A549 (cell line): ENCODE data around the gene CD79A. TPM values are rescaled to one million over a fixed set of nuclear protein-coding genes. Genes with fewer than 3 reads are reported as not detected.

Source experiments
- ATAC-seq, 2 experiments: fragments of 200-7000 bp in 1 of 2; fragments of >200 bp in 1 of 2; cut with Nextera tagmentation in 1 of 2; cut with Tn5 transposase in 1 of 2; 3 replicates each; pipeline versions ENCODE4 v1.8.0 to v1.9.1; 2018 to 2020; ENCODE audit warnings: mild to moderate bottlenecking in 1 of 2, moderate library complexity in 1 of 2
- CTCF ChIA-PET: fragments of 300-600 bp; sonication (Branson Sonifier 250); formaldehyde crosslinking; extraction: SDS; loops from one replicate; lab custom pipeline; 2021; ENCODE audit warnings: antibody characterized with exemption, inconsistent platforms; lab: Yijun Ruan, JAX
- POLR2A ChIA-PET: fragments of 350-600 bp; formaldehyde crosslinking; extraction: SDS; loops from one replicate; lab custom pipeline; 2021; ENCODE audit warnings: antibody characterized with exemption, inconsistent platforms; lab: Yijun Ruan, JAX
- DNase-seq, 2 experiments: peaks; one replicate each; pipeline versions ENCODE4 v3.0.0 to v3.0.0-alpha.2; 2011 to 2016; ENCODE audit warnings: low read depth in 1 of 2, low spot score in 1 of 2
- FAIRE-seq: peaks from 2 replicates; lab custom pipeline; 2011; peaks lifted over from hg19 to GRCh38; lab: Jason Lieb, UNC
- H3K27ac ChIP-seq, 2 experiments: fragments of >200 bp; sonication (Bioruptor Twin); formaldehyde crosslinking; 3 replicates each; pipeline ENCODE4 v1.5.1; 2016 to 2017
- H3K4me1 ChIP-seq: fragments of >200 bp; sonication (Bioruptor Twin); formaldehyde crosslinking; 3 replicates; pipeline ENCODE4 v1.6.1; 2016
- H3K4me2 ChIP-seq: fragments of >200 bp; sonication (Bioruptor Twin); formaldehyde crosslinking; 3 replicates; pipeline ENCODE4 v1.6.1; 2016
- H3K4me3 ChIP-seq: fragments of >200 bp; sonication (Bioruptor Twin); formaldehyde crosslinking; 3 replicates; pipeline ENCODE4 v1.5.1; 2016
- H3K9me3 ChIP-seq: fragments of >200 bp; sonication (Bioruptor Twin); formaldehyde crosslinking; 3 replicates; pipeline ENCODE4 v1.6.1; 2016
- CBX2 ChIP-seq: fragments of 200-600 bp; sonication (generic); IDR thresholded peaks from 2 replicates; pipeline ENCODE4 v1.6.1; 2016; ENCODE audit warnings: low read depth, mild to moderate bottlenecking, borderline replicate concordance
- E2F6 ChIP-seq: IDR thresholded peaks from 2 replicates; pipeline ENCODE4 v1.6.1; 2012; ENCODE audit warnings: low read depth, borderline replicate concordance
- EHMT2 ChIP-seq: fragments of 200-600 bp; sonication (generic); IDR thresholded peaks from 2 replicates; pipeline ENCODE4 v1.6.1; 2016; ENCODE audit warnings: antibody characterized with exemption, low read depth, mild to moderate bottlenecking, moderate library complexity
- ELK1 ChIP-seq: fragments of 150-350 bp; IDR thresholded peaks from 2 replicates; pipeline ENCODE4 v1.6.1; 2014; ENCODE audit warnings: low read depth, mild to moderate bottlenecking, low read length
- FOSL2 ChIP-seq, 2 experiments: fragments of 450-650 bp in 1 of 2; fragments of >200 bp in 1 of 2; sonication (Bioruptor Twin) in 1 of 2; formaldehyde crosslinking; IDR thresholded peaks; 2 replicates each; pipeline versions ENCODE4 v1.5.0 to v1.6.1; 2016 to 2020; ENCODE audit warnings: mild to moderate bottlenecking in 1 of 2, moderate library complexity in 1 of 2
- HES2 ChIP-seq: fragments of >200 bp; sonication (Bioruptor Twin); formaldehyde crosslinking; IDR thresholded peaks from 2 replicates; pipeline ENCODE4 v1.6.1; 2016
- HEYL ChIP-seq: fragments of 250-450 bp; sonication (Bioruptor Pico); IDR thresholded peaks from 2 replicates; pipeline ENCODE4 v1.8.0; 2021; ENCODE audit warnings: mild to moderate bottlenecking, moderate library complexity
- HMGXB4 ChIP-seq: fragments of 250-450 bp; sonication (Bioruptor Pico); IDR thresholded peaks from 2 replicates; pipeline ENCODE4 v1.5.0; 2021; ENCODE audit warnings: mild to moderate bottlenecking, moderate library complexity, borderline replicate concordance
- HOXA7 ChIP-seq: fragments of 250-450 bp; sonication (Bioruptor Pico); IDR thresholded peaks from 2 replicates; pipeline ENCODE4 v1.5.0; 2020; ENCODE audit warnings: mild to moderate bottlenecking, moderate library complexity
- JUN ChIP-seq, 2 experiments: fragments of >200 bp; sonication (Bioruptor Twin); formaldehyde crosslinking; IDR thresholded peaks; 2 replicates in 1 of 2; 3 replicates in 1 of 2; pipeline ENCODE4 v1.6.1; 2016 to 2017
- JUNB ChIP-seq: fragments of >200 bp; sonication (Bioruptor Twin); formaldehyde crosslinking; IDR thresholded peaks from 2 replicates; pipeline ENCODE4 v1.6.1; 2016
- MAFK ChIP-seq: fragments of 450-650 bp; IDR thresholded peaks from 2 replicates; pipeline ENCODE4 v1.6.1; 2014; ENCODE audit not compliant: partially characterized antibody
- MAZ ChIP-seq: fragments of 150-350 bp; IDR thresholded peaks from 2 replicates; pipeline ENCODE4 v1.6.1; 2014; ENCODE audit warnings: antibody characterized with exemption, low read depth, low read length, borderline replicate concordance
- PHF8 ChIP-seq: fragments of 200-600 bp; sonication (generic); IDR thresholded peaks from 2 replicates; pipeline ENCODE4 v1.6.1; 2016; ENCODE audit warnings: low read depth, mild to moderate bottlenecking, antibody characterized with exemption, moderate library complexity, borderline replicate concordance
- RAD21 ChIP-seq, 2 experiments: fragments of >200 bp in 1 of 2; sonication (Bioruptor Twin) in 1 of 2; formaldehyde crosslinking in 1 of 2; IDR thresholded peaks in 1 of 2; conservative IDR thresholded peaks in 1 of 2; 2 replicates in 1 of 2; 3 replicates in 1 of 2; pipeline ENCODE4 v1.6.1; 2012 to 2018; ENCODE audit warnings: inconsistent platforms in 1 of 2
- RCOR1 ChIP-seq: fragments of 150-350 bp; IDR thresholded peaks from 2 replicates; pipeline ENCODE4 v1.6.1; 2014; ENCODE audit warnings: antibody characterized with exemption, low read length, low read depth
- RFX5 ChIP-seq: fragments of 450-650 bp; IDR thresholded peaks from 2 replicates; pipeline ENCODE4 v1.7.1; 2014; ENCODE audit warnings: antibody characterized with exemption, mild to moderate bottlenecking, moderate library complexity
- RNF2 ChIP-seq: fragments of 200-600 bp; sonication (generic); IDR thresholded peaks from 2 replicates; pipeline ENCODE4 v1.6.1; 2016; ENCODE audit warnings: low read depth, mild to moderate bottlenecking, antibody characterized with exemption, moderate library complexity, borderline replicate concordance
- SMC3 ChIP-seq: fragments of >200 bp; sonication (Bioruptor Twin); formaldehyde crosslinking; IDR thresholded peaks from 3 replicates; pipeline ENCODE4 v1.6.1; 2018; ENCODE audit warnings: inconsistent platforms
- SREBF2 ChIP-seq: fragments of 450-650 bp; IDR thresholded peaks from 2 replicates; pipeline ENCODE4 v1.6.1; 2014; ENCODE audit warnings: mild to moderate bottlenecking, moderate library complexity
- WGBS: methylation state at CpG from one replicate; pipeline ENCODE4 v1.1.6; 2017; ENCODE audit errors: missing lambda C conversion rate; 5-methylcytosine and 5-hydroxymethylcytosine counted together
- polyA plus RNA-seq, 4 experiments: library from polyadenylated mRNA; depleted of rRNA in 3 of 4; stranded (reverse); fragments of >200 nt; fragmentation: RNase III in 1 of 4; extraction: RNeasy Plus Mini Kit Qiagen cat#74134 plus additional on column Dnase treatment in 1 of 4; gene quantifications; 2 replicates in 3 of 4; 3 replicates in 1 of 4; pipeline ENCODE4 v1.2.3, GENCODE V29; 2011 to 2017

The CD79A gene
- polyA plus RNA-seq, 2 of the 4 experiments (the other 2 are of a cell fraction) = 0.52 to 0.54 TPM

- TF ChIP-seq RCOR1 = no peak
- no peak for TF ChIP-seq MAFK
- TF ChIP-seq PHF8 = no peak
- no peak for TF ChIP-seq HEYL (CRISPR knock-in tag)
- TF ChIP-seq HOXA7 (CRISPR knock-in tag) = no peak
- TF ChIP-seq JUNB = no peak
- no peak for TF ChIP-seq MAZ
- no peak for TF ChIP-seq ELK1
Observed at GRCh38 chr19:41907994-41908615, 31.0 kb downstream of the CD79A start (continued).

- Histone ChIP-seq H3K4me3 (no peak overlapping the region), H3K9me3 (no peaks in the 10 kb centered on the region), H3K4me2 (no peak overlapping the region), H3K4me1 (peaks cover 44% of the 10 kb centered on the region), H3K27ac (no peak overlapping the region)
- FAIRE-seq = no peak
- TF ChIP-seq HES2 (no peak), JUN (IDR thresholded peaks at IDR 0.05) (0 out of 5 replicates have a peak, but pooled peaks of 1 of the 2 experiments have one; percentile 8)
- 92% methylated on average over 11 of the region's 11 CpGs for WGBS
- ATAC-seq = no peak
- DNase-seq = no peak
- ChIA-PET CTCF (interaction anchor here (1.1 to 4.9 kb wide), 14 partner anchors 7 to 49 kb away, joined by 3 to 28 read pairs (median 5); partner anchors contain the start of gene RABAC1), POLR2A (no interaction called here)
Observed at GRCh38 chr19:41908724-41909464, 31.8 kb downstream of the CD79A start.

GRCh38 chr19:41909706-41910105 lies 32.6 kb downstream of the CD79A start:
- FAIRE-seq = no peak
- WGBS = 83% methylated on average over 13 of the region's 13 CpGs
- CTCF ChIA-PET = interaction anchor here (0.7 to 4.8 kb wide), 10 partner anchors 8 to 125 kb away, joined by 3 to 28 read pairs (median 3); partner anchors contain the start of gene RABAC1

More at GRCh38 chr19:41909706-41910105, 32.6 kb downstream of the CD79A start:
- ATAC-seq = no peak
- H3K4me3 ChIP-seq = no peak overlapping the region
- H3K9me3 ChIP-seq = no peaks in the 10 kb centered on the region
- no peak overlapping the region for H3K27ac ChIP-seq
- no peak for TF ChIP-seq HMGXB4
- TF ChIP-seq E2F6 = no peak
- no peak for TF ChIP-seq CBX2
- TF ChIP-seq EHMT2 = no peak
- no peak for TF ChIP-seq PHF8
- TF ChIP-seq RAD21 (conservative IDR thresholded peaks at IDR 0.05 in 1 of 2, IDR thresholded peaks at IDR 0.05 in 1 of 2) = no peak
- TF ChIP-seq FOSL2 (IDR thresholded peaks at IDR 0.05) = no peak
- no peak for TF ChIP-seq FOSL2 (CRISPR knock-in tag; IDR thresholded peaks at IDR 0.05)
- no peak for TF ChIP-seq RFX5
- no peak for TF ChIP-seq SMC3
- TF ChIP-seq SREBF2 = no peak
- TF ChIP-seq HEYL (CRISPR knock-in tag) = no peak
- no peak for TF ChIP-seq RNF2
- DNase-seq = no peak
- H3K4me1 ChIP-seq = peaks cover 36% of the 10 kb centered on the region
- POLR2A ChIA-PET = no interaction called here
- no peak overlapping the region for H3K4me2 ChIP-seq
